NK-92 (cell line): ENCODE results near the gene OVAAL.
"Not testable (repeated sequence)": the region's sequence is repeated elsewhere in the genome, so short reads cannot be mapped to it uniquely, and the experiment has no call there.

Source experiments
- DNase-seq: peaks from one replicate; lab custom pipeline; 2025; ENCODE audit not compliant: unreplicated experiment; lab: John Stamatoyannopoulos, UW

The OVAAL gene

DNA sequence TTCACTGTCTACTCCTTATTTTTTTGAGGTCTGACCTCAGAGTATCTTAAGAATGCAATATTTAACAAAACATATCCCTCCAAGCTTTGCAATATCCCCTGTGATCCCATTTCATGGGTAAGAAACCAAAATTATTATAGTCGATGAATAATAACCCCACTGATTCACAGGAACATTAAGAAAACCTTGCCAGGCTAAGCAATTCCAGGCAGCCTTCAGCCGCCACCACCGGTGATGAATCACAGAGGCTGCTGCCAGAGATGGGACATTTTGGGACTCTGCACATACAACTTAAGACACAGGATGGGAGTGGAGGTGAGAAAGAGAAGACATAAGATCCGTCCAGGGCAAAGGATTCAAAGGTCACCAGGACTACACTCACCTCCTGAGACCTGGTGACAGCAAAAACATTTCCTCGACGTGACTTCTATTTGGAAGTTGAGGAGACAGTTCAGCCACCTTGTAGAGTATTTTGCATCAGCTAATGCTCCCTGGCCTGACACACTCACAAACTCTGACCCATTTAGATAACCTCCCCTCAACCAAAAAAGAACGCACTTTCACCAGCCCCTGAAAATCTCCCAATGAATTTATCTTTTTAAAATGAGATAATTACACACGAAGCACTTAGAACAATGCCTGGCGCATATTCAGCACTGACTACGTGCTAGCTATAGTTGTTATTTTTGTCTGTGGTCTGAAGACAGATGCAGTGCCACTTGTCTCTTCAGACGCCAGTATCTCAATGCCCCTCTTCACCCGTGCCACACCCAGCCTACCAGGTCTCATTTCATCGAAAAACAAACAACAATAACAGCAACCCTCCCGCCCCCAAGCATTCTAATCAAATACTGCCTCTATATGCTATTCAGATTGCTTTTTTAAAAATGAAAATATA, 17.8 kb upstream of the OVAAL start:
- DNase-seq, result no peak

DNA sequence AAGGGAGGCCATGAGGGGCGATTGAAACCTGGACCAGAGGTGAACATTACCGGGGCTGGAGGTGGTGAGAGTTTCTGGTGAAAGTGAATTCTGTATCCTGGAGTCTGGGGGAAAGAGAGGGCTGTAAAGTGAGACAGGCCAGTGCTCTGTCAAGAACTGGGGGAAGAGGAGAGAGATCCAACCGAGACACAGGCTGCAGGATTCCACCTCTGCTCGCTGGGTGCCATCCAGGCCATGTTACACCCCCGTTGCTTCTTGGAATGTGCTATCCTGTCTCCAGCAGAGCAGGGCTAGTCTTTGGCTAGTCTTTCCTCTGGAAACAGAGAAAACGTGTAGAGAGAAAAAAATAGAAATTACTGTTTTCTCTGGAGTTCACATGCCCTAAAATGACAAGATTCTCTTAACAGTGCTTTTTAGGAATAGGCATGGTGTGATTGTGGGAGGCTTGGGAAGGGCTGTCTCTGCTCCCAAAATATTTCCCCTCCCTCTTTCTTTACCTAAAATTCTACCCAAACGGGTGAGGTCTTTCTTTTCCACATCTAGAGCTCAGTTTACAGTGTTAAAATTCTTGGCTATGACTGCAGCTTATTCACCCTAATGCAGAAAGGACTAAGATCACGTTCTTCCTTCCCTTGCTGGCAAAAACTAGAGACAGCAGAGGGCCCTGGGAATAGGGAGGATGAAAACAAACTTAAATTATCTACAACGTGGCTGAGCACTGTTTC, 16.5 kb upstream of the OVAAL start:
- no peak for DNase-seq

DNA sequence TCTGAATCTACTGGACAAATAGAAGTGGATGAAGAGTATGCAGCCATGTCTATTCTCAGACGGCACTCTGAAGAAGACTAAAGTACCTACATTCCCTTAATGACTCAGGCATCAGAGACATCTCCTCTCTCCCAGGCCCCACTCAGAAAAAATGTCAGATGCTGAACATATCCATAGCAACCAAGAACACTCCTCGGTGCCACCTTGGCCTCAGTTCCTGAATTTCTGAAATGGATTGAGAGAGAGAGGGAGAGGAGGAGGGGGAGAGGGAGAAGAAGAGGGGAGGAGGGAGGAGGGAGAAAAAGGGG, 16.0 kb upstream of the OVAAL start:
- DNase-seq, result no peak

DNA sequence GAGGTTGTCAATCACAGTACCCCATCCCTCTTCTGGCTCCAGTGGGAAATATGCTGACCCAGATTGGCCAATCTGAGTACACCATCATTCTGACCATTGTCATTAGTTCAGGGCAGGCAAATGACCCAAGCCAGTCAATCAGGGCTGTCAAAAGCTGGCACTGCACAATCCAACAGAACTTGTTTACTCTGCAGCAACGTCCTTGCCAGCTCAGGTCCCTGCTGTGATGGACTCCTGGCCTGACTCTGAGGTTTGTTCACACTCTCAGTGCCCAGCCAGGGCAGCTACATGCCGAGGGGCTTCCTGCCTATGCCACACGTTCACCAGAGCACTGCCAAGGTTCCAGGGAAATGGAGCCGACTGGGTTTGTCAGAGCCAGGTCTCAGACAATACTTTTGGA, 14.7 kb upstream of the OVAAL start:
- DNase-seq, result no peak

DNA sequence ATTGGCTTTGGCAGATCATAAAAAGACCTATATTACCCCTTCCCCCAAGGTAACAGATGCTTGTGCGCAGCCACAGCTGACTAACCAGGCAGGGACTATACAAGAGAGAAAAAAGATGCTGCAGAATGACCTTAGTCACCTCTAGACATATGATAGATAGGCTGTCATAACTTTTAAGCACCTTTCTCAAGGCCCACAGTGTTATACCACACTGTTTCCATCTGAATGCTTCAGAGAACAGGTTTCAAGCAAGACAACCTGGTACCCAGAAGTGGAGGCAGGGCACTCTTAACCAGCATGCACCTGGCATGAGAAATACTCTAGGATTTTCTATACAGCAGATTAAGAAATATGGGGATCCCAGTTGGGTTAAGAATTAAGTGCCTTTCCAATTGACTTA, 12.8 kb upstream of the OVAAL start:
- DNase-seq, result no peak

DNA sequence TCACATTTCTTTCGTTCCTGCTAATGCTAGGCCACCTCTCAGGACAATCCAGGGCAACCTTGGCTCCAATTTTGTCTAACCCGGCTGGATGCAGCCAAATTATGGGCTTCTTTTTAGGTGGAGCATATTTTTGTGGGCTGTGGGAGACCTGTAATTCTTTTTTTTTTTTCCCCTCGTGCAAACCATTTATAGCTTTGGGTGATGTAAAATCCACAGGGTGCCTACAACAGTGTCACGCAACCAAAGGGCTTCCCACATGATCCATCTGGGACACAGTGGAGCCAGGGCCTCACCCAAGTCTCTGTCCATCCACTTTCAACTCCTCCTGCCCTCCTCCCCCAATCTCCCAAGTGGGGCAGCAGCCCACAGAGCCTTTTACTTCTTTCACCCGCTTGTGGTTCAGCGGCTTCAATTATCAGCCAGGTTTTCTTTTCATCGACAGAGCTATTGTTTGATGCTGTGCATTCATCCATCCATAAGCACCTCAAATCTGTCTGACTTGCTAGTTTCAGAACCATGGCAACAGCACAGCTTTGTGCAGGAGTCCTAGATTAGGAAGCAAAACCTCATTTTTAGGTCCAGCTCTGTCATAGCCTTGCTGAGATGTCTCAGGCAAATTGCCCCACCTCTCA, 10.0 kb upstream of the OVAAL start:
- no peak for DNase-seq

DNA sequence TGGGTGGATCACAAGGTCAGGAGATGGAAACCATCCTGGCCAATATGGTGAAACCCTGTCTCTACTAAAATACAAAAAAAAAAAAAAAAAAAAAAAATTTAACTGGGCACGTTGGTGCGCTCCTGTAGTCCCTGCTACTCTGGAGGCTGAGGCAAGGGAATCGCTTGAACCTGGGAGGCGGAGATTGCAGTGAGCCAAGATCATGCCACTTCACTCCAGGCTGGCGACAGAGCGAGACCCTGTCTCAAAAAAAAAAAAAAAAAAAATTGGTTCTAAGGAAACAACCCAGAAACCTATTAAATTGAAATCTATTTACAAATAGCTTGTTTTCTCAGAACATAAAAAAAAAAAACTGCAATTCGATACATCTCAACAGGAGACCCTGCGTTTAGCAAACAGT, 9.0 kb upstream of the OVAAL start:
- DNase-seq, result not testable (repeated sequence)

DNA sequence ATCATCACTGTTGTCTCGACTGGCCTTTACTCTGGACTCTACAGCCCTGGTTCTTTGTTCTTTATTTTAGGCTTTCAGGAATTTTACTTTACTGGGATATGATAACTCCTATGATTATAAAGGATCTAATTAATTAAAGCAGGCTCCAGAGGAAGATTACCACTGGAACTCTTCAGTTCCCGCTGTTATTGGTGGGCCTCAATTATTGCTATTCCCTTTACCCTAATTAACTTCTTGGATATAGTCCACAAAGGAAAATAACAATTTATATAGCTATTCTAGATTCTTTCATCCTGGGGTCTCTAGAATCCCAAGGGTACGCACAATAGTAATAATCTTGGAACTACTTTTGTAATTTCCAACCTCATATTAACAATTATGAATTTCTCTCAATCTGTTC, 8.5 kb upstream of the OVAAL start:
- no peak for DNase-seq

DNA sequence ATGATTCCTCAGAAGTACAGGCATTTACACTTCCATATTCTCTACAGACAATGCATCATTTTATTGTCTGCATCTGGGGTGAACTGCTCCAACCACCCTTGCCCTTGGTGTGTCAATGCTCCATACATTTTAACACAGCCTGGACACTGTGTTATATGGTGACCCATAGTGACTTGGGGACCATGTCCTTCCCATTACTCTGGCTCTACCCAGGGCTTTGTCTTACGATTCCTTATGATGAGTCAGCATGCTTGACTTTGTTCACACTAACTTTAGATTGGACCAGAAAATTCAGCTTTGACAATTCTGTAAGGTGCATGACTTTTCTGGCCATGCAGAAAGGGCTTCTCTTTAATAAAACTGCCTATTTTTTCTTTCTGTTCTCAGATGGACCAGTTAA, 6.8 kb upstream of the OVAAL start:
- no peak for DNase-seq

DNA sequence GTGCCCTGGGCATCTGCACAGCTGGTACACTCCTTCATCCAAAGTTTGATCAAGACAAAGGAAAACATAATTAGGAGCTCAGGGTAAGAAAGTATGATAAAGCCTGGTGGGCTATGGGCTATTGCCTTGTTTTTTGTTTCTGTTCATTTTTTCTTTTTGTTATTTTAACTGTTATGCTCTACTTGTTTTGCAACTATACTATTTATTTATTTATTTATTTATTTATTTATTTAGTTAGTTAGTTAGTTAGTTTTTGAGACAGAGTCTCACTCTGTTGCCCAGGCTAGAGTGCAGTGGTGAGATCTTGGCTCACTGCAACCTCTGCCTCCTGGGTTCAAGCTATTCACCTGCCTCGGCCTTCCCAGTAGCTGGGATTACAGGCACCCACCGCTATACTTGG, 5.7 kb upstream of the OVAAL start:
- not testable (repeated sequence) for DNase-seq

DNA sequence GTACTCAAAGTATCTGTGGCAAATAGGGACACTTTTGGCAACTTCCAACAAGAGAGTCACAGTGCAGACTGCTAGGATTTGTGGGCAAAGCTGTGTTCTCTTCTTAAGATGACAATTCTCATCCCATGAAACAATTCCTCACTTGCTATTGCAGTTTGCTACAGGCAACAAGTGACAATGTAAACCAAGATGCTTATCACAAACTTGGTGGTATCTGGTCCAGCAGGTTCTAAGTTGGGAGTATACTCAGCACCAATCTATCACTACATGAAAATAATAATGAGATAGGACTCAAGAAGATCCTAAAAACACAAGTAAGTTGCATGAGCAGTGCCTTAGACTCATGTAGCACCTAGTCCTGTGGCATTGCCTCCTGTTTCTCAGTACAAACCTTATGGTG, 3.4 kb upstream of the OVAAL start:
- DNase-seq, result no peak

DNA sequence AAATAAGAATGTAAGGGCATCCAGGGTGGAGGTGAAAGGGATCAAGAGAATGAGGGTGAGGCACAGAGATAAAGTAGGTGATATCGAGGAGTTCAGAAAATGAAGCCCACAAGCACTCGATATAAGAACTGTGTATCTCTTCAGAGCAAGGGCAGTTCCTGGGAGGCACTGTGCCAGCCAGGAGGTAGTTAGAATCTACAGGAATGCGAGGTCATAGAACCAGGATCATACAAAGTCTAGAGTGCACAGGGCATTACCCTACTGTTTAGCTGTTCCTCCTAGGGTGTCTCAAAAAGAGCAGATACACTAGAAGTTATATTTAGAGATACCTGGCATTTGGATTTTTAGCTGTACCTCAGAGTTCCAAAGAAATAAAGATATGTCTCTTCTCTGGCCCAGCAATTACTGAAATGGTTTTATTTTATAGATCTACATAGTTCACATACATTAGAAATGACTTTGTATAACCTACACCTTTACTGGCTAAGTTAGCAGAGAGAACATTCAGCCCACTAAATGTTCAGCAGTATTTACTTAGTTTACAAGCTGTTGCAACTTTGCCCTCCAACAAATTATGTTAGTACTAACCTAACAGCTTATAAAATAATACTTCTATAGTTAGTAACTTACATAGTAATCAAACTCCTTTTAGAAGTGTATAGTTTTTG, 1.6 kb downstream of the OVAAL start:
- DNase-seq, result no peak

DNA sequence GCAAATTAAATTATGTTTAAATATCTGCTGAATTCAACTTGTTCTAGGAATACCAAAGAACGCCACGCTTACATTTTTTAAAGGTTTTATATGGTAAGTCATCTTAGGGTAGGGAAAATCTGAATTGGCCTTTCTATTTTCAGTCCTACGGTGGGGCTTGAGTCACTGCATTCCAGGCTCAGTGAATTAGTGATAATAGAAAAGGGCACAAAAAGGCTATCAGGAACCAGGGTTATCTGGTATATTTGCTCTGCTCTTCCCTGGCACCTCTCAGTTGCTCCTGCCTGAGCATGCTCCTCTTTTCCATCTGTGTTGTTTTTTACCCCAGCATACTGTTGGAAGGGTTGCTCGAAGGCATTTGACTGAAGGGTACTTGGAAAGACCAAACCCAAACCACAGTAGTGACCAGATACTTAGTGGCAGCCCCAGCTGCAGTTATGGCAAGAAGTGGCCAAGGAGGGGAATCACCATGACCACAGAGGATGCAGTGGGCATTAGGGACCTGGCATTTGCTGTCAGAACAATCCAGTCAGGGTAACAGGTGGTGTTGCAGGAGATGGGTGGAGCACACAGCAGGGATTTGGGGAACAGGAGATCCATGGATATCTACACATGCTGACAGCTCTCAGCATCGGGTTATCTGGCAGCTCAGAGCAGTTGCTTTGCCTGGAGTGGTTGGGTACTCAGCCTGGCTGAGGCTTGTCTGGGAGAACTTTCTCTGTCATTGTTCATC, 2.3 kb downstream of the OVAAL start:
- DNase-seq, result no peak

DNA sequence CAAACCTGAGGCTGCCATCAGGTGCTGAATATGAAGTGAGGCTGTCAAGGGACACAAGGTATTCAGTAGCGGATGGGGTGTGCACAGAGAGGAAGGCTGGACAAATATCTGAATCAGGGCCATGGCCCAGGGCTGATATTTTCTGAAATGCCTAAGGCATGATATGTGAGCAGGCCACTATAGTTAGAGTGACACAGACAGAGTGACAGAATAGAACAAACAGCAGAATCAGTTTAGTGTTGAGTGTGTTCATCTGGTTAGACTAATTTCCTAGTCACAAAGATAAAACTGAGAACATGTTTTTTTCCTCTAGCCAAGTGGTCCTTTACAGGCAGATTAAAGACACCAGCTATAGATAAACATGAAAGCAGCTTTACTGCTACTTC, 3.9 kb downstream of the OVAAL start:
- no peak for DNase-seq

DNA sequence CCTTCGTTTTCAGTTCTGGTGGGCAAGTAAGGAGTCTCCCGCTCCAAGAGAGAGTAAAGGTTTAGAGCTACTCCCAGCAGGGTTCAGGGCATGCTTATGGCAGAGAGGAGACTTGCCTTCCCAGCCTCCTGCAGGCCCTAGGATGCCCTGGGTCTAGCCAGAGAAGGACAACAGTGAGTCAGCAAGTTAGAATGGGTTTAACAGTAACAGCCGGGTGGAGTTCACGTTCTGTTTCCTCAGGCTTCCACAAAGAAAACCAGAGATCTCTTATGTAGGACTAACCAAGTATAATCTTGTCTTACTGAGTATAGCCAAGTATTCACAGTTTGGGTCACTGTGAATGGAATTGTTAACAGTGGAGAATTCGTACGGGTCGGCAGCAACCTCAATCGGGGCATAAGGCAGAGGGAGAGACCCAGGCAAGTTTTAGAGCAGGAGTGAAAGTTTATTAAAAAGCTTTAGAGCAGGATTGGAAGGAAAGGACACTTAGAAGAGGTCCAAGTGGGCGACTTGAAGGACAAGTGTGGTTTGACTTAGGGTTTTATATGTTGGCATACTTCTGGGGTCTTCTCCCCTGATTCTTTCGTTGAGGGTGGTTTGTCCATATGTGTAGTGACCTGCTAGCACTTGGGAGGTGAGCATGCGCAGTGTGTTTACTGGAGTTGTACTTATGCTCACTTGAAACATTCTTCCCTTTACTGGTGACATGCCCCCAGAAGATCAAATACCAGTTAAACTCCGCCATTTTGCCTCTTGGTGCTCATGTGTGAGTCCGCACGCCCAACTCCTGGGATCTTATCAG, 4.5 kb downstream of the OVAAL start:
- no peak for DNase-seq

DNA sequence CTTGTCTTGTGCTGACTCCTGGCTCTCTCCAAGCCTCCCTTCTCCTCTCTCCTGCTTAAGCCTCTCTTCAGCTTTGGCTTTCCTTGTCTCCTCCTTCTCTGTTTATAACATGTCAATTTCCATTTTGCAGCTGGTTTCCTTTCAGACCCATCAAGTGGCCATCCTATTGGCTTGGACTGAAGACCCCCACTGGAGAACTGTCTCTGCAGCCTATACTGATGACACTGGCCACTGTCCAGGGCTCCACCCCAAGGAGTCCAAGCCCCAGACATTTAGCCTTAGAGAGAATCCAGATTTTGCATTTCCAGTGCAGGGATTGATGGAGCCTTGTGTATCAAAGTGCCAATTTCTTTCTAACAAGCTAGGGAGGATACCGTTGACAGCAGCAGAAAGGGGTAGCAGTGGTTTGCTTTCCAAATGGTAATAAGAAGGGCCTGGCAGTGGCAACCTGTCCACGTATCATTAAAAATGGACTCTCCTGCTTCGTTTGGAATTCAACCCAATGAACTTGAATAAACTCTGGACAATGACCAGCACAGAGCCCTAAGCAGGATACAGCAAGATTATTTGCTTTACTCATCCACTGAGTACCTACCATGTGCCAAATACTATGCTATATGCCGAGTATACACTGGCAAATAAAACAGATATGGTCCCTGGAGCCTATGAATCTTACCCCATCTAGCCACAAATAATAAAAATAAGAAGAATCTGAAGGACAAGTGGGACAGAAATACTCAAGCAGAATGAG, 6.5 kb downstream of the OVAAL start:
- DNase-seq, result no peak

DNA sequence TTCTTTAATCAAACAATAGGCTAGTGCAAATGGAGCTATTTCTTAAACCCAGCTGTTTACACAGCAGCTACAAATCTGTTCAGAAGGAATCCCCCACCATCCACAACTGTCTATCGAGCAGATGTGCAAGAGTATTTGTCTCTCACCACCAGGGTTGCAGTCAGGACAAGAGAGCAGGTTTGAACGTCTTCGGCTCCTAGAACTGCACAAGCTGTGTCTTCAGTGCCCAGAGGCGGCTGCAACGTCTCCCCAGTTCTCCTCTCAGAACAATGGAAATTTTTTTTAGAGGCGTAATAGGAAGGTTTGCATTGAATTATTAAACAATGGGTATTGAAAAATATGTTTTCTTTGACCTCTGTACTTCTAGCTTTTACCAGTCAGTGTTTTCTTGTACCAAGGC, 7.3 kb downstream of the OVAAL start:
- DNase-seq, result no peak

DNA sequence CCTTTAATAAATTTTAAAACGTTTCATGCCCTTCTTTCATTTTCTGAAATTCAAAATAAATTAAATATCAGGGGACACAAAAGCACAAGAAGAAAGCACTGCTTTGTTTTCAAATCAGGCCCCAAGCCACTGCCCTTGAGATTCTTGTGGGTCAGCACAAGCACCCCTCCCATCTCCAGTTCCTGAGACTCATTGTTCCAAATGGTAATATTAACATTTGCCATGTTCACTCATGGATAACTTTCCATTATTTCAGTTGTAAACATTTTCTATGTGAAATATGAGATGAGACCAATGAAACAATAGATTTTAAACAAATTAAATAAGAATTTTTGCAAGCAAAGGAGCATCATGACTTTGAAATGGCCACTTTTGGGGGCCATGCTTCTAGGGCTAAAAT, 7.7 kb downstream of the OVAAL start:
- no peak for DNase-seq

DNA sequence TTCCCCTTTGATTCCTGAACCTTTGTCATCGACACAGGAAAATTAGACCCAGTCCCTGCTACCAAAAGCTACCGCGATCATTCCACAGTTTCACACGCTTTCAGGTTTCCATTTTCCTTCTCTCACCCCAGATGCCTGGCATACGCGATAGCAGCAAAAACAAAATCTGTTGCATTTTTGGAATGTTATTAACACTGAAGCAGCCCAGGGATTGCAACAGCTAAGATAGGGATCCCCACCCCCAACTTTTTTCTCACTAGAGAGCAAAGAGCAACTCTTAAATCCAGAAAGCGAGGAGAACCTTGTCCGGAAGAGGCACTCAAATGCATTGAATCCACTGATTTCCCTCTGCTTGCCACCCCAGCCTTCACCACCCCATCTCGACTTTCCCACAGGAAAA, 8.9 kb downstream of the OVAAL start:
- no peak for DNase-seq

DNA sequence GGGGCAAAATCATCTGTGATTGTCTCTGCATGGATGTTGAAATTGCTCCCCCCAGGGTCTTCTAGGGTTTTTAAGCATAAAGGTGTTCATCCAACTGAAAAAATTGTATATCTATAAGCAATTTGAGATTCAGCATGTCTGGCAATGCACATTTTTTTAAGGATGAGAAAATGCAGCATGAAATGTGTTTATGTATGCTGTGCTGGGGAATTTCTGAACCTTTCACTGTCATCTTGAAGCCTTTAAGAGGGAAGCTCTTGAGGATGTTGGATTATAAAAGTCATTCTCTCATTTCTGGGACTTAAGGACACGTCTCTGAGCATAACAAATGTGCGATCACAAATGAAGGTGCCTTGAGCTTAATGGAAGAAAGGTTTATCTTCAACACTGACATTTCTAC, 9.4 kb downstream of the OVAAL start:
- DNase-seq, result no peak
